ENCODE data around the gene ASPG. TPM values are rescaled to one million over a fixed set of nuclear protein-coding genes. Genes with fewer than 3 reads are reported as not detected.
"Not testable (repeated sequence)": the region's sequence is repeated elsewhere in the genome, so short reads cannot be mapped to it uniquely, and the experiment has no call there.

Gene ASPG
- total RNA-seq, 2 experiments from 2014 or later, result not detected

DNA sequence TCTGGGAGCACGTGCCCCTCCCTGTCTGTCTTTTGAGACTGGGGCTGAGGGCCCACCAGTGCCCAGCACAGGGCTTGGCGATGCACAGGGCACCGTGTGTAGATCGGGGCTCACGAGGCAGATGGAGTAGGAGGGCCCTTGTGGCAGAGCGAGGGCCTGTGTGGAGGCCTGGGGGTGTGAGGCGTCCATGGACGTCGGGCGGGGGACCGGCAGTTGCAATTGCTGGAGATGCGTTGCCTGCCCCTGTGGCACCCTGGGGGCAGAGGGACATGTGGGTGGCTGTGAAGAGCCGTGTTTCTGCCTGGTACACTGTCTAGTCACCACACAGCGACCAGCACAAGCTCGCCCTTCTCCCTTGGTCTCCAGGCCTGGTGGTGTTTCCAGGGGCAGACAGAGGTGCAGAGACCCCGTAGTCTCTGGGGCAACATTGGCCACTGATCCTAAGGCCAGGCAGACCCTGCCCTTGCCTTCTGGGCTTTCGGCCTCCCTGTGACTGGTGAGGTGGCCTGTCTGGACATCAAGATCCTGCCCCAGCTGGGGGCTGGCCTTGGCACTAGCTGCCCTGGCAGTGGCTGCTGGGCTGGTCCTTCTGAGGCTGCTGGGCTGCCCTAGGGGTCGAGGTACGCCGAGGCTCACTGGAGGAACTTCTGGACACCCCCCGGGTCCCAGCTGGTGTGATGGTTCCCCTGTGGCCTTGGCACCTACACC lies 67.3 kb downstream of the ASPG start:
- no peak for DNase-seq
- Mint-ChIP-seq H3K9me3 (no peaks in the 10 kb centered on the region), H3K27me3 (ENCODE audit: low read depth) (no peaks in the 10 kb centered on the region), H3K4me1 (ENCODE audit: low read depth) (no peaks in the 10 kb centered on the region), H3K4me3 (no peak overlapping the region), H3K27ac (no peak overlapping the region), H3K36me3 (ENCODE audit: low read depth) (no peaks in the 10 kb centered on the region)
- CTCF ChIA-PET, result no interaction called here
- intact Hi-C loops (cut with micrococcal nuclease), result loop anchor here (5.0 kb wide), 1 partner anchor 409 kb away; no protein-coding TSS in a partner anchor

DNA sequence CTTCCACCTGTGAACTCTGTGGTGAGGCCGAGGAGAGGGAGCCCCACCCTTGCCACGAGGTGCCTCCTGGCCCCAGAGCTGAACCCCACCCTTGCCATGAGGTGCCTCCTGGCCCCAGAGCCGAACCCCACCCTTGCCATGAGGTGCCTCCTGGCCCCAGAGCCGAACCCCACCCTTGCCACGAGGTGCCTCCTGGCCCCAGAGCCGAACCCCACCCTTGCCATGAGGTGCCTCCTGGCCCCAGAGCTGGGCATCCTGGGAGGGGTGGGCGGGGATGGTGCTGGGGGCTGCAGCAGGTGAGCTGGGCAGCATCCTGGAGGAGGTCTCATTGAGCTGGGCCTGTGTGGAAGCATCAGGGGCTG lies 67.9 kb downstream of the ASPG start:
- H3K9me3 Mint-ChIP-seq; DNase-seq; H3K4me1 Mint-ChIP-seq (ENCODE audit: low read depth); H3K4me3 Mint-ChIP-seq; H3K27ac Mint-ChIP-seq; H3K27me3 Mint-ChIP-seq (ENCODE audit: low read depth); CTCF ChIA-PET; H3K36me3 Mint-ChIP-seq (ENCODE audit: low read depth): not testable (repeated sequence)
- intact Hi-C loops (cut with micrococcal nuclease), result loop anchor here (5.0 kb wide), 1 partner anchor 409 kb away; no protein-coding TSS in a partner anchor

DNA sequence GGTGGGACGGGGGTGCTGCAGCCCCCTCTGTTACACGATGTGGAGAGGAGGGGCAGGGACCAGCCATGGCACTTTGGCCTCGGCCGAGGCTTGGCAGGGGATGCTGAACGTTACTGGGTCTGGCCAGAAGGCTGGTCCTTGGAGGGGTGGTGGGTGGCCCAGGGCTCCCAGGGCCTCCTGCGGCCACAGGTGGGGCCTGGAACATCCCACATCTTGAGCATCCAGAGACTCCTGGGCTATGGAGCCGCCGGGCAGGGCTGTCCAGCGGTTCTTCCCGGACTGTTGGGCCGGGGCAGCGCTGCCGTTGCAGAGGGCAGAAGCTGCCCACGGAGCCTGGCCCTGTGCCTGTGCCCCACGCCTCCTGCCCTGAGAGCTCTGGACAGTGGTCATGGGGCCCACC lies 68.7 kb downstream of the ASPG start:
- no peak for DNase-seq
- H3K9me3 Mint-ChIP-seq, result no peaks in the 10 kb centered on the region
- H3K27me3 Mint-ChIP-seq (ENCODE audit: low read depth), result no peaks in the 10 kb centered on the region
- CTCF ChIA-PET, result no interaction called here
- no peak overlapping the region for H3K27ac Mint-ChIP-seq
- no peak overlapping the region for H3K4me3 Mint-ChIP-seq
- no peaks in the 10 kb centered on the region for H3K36me3 Mint-ChIP-seq (ENCODE audit: low read depth)
- no peaks in the 10 kb centered on the region for H3K4me1 Mint-ChIP-seq (ENCODE audit: low read depth)
- intact Hi-C loops (cut with micrococcal nuclease), result loop anchor here (5.0 kb wide), 1 partner anchor 408 kb away; no protein-coding TSS in a partner anchor

DNA sequence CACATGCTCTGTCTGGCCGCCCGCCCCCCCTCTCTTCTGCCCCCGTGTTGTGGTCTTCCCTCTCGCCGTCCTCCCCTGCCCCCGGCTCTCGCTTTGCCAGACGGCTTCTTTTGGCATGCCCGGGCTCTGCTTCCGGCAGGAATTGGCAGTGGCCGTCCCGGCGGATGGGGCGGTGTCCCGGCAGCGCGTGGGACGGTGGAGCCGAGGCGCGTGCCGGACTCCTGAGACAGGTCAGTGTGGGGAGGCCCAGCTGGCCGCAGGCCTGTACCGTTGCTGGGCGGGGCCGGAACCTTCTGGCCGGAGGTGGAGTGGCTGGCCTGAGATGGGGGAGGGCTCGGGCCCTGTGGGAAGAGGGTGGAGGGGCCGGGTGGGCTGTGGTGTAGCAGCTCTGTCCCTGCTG lies 70.0 kb downstream of the ASPG start:
- no peak overlapping the region for H3K27ac Mint-ChIP-seq
- H3K36me3 Mint-ChIP-seq (ENCODE audit: low read depth), result no peaks in the 10 kb centered on the region
- no peaks in the 10 kb centered on the region for H3K9me3 Mint-ChIP-seq
- intact Hi-C loops (cut with micrococcal nuclease), result no loop called here
- no peak overlapping the region for H3K4me3 Mint-ChIP-seq
- no peak for DNase-seq
- H3K27me3 Mint-ChIP-seq (ENCODE audit: low read depth), result no peaks in the 10 kb centered on the region
- CTCF ChIA-PET, result no interaction called here
- no peaks in the 10 kb centered on the region for H3K4me1 Mint-ChIP-seq (ENCODE audit: low read depth)

DNA sequence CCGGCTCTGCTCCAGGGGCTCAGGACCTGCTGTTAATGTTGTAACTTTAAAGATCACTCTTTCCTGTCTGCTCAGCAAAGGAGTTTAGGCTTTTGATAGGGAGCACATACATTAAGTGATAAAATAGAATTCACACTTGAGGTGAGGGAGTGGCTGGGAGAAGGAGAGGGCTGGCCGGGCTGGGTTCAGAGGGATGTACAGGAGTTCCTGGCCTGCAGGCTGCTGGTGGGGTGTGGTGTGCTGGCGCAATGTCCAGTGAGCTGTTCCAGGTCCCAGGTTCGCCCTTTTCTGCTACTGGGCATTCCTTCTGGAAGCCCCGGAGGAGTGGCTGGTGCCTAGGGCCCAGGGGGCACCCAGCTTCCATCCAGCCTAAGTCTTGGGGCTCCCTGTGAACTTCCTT lies 70.6 kb downstream of the ASPG start:
- Mint-ChIP-seq H3K9me3 (no peaks in the 10 kb centered on the region), H3K4me1 (ENCODE audit: low read depth) (no peaks in the 10 kb centered on the region), H3K4me3 (no peak overlapping the region), H3K27me3 (ENCODE audit: low read depth) (no peaks in the 10 kb centered on the region), H3K27ac (no peak overlapping the region), H3K36me3 (ENCODE audit: low read depth) (no peaks in the 10 kb centered on the region)
- no peak for DNase-seq
- CTCF ChIA-PET, result no interaction called here
- intact Hi-C loops (cut with micrococcal nuclease), result no loop called here

DNA sequence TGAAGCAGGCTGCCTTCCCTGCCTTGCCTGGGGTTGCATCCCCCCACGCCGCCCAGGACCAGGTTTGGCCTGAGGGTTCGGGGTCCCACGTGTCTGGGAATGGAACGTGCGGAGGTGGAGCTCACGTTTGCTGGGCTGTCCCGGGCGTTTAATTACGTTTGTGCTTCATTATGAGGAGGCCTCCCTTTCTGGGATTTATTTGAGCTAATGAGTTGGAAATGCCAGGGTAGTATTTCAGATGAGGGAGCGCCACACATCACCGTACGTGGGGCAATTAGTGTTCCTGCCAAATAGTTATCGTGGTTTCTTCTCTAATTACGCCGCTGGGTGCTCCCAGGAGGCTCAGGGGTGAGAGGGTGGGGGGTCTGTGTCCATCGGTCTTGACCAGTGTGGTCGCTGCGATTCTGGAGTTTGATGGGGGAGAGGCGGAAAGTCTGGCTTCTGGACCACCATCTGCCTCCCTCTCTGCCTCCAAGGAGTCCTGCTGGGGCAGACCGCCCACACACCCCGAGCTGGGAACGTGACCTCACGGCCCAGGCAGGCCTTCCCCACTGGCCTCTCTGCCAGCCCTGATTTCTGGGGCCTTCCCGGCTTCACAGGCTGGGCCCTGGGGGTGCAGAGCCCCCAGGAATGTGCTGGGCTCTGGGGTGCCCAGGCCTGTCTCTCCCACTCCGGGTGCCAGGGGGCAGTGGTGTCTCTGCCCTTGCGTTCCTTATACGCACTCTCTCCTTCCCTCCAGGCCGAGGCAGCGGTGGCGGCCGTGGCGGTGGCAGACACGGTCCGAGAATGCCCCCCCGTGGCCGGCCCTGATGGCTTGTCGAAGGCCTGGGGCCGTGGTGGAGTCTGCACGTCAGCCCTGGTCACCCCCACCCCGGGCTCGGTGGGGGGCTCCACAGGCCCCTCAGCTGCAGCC lies 71.8 kb downstream of the ASPG start:
- Mint-ChIP-seq H3K4me3 (no peak overlapping the region), H3K27me3 (ENCODE audit: low read depth) (no peaks in the 10 kb centered on the region), H3K4me1 (ENCODE audit: low read depth) (no peaks in the 10 kb centered on the region), H3K9me3 (no peaks in the 10 kb centered on the region), H3K27ac (no peak overlapping the region), H3K36me3 (ENCODE audit: low read depth) (no peaks in the 10 kb centered on the region)
- CTCF ChIA-PET, result interaction anchor here (0.8 kb wide), 1 partner anchor 65 kb away, joined by 3 read pairs; no protein-coding TSS in a partner anchor
- DNase-seq, result no peak
- intact Hi-C loops (cut with micrococcal nuclease), result no loop called here

DNA sequence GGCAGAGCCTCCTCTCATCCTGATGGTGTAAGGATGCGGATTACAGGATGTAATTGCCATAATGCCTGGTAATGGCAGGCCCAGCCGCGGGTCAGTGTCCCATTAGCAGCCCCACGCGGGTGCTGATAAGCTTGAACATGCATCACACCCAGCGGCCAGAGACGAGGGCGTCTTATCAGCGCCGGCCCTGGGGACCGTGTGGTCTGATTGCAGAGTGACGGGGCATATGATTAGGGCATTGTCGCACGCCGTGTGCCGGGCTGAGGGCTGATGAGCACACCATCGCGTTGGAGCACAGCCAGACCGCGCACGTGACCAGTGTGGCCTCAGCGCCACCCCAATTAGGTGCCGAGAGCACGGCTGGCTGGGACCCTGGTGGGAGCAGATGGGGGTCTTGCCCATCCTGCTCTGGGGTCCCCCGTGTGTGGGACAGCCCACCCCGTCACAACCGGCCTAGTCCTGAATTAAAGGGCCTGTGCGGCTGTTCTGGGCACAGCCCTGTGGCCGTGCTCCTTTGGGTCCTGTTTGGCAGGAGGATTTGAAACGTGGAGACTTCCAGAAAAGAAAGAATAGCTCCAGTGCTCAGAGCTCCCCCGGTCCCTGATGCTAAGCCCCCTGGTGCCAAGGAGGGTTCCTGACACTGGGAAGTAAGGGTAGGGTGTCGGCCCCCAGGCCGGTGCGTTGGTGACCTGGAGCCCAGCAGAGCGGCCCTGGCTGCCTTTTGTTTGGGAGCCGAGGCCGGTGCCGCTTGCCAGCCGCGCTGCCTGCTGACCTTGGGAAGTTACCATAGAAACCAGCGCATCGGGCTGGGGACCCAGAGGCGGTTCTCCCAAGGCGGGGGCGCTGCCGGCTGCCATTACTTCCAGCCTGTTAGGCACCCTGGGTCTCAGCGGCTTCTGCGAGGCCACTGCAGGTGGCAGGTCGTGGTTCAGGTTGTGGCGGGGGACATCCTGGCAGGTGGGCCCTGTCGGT lies 73.6 kb downstream of the ASPG start:
- DNase-seq, result no peak
- no peaks in the 10 kb centered on the region for H3K9me3 Mint-ChIP-seq
- H3K4me1 Mint-ChIP-seq (ENCODE audit: low read depth), result no peaks in the 10 kb centered on the region
- no peak overlapping the region for H3K4me3 Mint-ChIP-seq
- no peak overlapping the region for H3K27ac Mint-ChIP-seq
- H3K27me3 Mint-ChIP-seq (ENCODE audit: low read depth), result no peaks in the 10 kb centered on the region
- intact Hi-C loops (cut with micrococcal nuclease), result no loop called here
- CTCF ChIA-PET, result no interaction called here
- no peaks in the 10 kb centered on the region for H3K36me3 Mint-ChIP-seq (ENCODE audit: low read depth)

DNA sequence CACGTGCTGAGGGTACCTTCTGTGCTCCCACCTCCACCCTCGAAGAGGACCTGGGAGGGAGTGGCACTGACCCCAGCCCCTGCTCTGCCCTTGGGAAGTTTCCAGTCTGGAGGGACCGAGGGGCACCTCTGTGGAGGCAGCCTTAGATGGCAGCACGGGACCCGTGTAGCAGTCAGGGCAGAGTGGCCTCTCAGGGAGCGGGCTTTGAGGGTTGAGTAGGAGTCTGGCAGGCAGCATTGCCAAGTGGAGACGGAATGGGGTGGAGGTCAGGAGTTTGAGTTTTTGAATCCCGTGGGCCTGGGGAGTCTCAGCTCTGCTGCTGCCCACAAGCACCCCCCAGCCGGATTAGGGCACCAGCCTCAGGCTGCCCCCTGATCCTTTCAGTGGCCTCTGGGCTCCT lies 74.5 kb downstream of the ASPG start:
- Mint-ChIP-seq H3K4me1 (ENCODE audit: low read depth) (no peaks in the 10 kb centered on the region), H3K9me3 (no peaks in the 10 kb centered on the region), H3K27ac (no peak overlapping the region), H3K4me3 (no peak overlapping the region), H3K36me3 (ENCODE audit: low read depth) (no peaks in the 10 kb centered on the region), H3K27me3 (ENCODE audit: low read depth) (no peaks in the 10 kb centered on the region)
- intact Hi-C loops (cut with micrococcal nuclease), result no loop called here
- no peak for DNase-seq
- CTCF ChIA-PET, result no interaction called here

DNA sequence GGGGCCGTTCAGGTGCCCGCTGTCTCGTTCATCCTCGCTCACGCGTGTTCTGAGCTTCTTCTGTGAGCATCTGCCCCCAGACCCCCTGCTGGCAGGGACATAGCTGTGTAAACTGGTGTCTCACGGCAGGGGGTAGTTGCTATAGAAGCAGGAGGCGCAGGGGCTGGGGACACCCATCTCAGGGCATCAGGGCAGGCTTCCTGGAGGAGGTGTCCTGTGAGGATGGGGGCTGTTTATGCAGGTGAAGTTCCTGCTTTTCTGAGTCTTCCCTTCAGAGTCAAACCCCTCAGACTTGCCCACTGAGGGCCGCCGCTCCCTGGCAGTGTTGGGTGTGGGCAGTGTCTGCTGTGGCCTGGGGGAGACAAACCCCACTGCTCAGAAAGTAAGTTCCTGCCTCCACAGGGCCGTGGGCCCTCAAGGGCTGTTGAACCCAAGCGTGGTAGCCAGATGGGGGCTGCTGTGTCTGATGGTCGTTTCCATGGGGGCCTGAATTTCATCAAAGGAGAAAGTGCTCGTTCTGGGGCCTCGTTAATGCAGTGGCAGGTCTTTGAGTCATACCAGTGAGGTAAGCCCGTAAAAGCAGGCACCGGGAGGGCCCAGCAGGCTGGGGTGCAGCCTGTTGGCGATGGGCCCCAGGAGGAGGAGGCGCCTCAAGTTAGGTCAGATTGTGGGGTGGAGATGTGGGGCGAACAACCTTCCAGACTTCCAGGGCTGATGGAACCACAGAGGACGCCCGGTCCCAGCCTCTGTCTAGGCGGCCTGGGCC lies 76.3 kb downstream of the ASPG start:
- CTCF ChIA-PET, result interaction anchor here (0.7 kb wide), 1 partner anchor 74 kb away, joined by 3 read pairs; no protein-coding TSS in a partner anchor
- no peak overlapping the region for H3K27ac Mint-ChIP-seq

DNA sequence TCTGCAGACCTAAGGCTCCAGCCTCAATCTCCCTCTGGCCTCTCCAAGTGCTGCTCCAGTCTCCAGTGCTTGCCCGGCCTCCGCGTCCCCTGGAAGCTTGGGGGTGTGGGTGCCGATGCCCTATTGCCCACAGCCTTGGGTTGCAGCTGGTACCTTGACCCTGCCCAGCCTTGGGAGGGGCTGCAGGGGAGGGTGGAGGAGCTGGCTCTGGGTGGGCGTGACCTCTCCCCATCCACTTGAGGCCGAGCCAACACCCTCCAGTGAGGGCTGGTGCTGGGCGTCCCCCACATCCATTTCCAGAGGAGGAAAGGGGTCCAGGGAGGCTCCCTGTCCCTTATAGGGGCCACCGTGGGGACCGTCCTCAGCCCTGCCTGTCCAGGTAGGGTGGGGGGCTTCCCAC lies 77.0 kb downstream of the ASPG start:
- no peak for DNase-seq
- H3K27ac Mint-ChIP-seq, result no peak overlapping the region
- H3K9me3 Mint-ChIP-seq, result no peaks in the 10 kb centered on the region
- no peaks in the 10 kb centered on the region for H3K27me3 Mint-ChIP-seq (ENCODE audit: low read depth)
- intact Hi-C loops (cut with micrococcal nuclease), result no loop called here
- CTCF ChIA-PET, result no interaction called here
- no peak overlapping the region for H3K4me3 Mint-ChIP-seq
- H3K4me1 Mint-ChIP-seq (ENCODE audit: low read depth), result no peaks in the 10 kb centered on the region
- no peaks in the 10 kb centered on the region for H3K36me3 Mint-ChIP-seq (ENCODE audit: low read depth)

More for the DNA sequence above, 76.3 kb downstream of the ASPG start:
- no peak for DNase-seq
- Mint-ChIP-seq H3K4me3 (no peak overlapping the region), H3K27me3 (ENCODE audit: low read depth) (no peaks in the 10 kb centered on the region), H3K9me3 (no peaks in the 10 kb centered on the region), H3K4me1 (ENCODE audit: low read depth) (no peaks in the 10 kb centered on the region), H3K36me3 (ENCODE audit: low read depth) (no peaks in the 10 kb centered on the region)
- intact Hi-C loops (cut with micrococcal nuclease), result no loop called here

DNA sequence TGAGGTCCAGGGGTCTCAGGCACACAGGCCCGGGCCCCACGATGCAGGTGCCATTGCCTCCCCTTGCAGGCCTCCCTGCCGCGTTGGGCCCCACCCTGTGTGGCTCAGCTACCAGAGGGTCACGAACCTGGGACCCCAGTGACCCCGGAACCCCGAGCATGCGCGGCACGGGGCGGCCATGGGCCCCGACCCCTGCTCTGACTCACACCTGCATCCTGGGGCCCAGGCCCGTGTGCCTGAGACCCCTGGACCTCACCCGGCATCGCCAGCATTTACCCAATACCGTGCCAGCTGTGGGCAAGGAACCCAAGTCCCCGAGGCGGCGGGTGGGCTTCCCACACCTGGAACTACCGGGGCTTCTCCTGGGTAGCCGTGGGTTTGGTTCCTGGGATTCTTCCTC lies 78.0 kb downstream of the ASPG start:
- Mint-ChIP-seq H3K27ac (no peak overlapping the region), H3K4me1 (ENCODE audit: low read depth) (no peaks in the 10 kb centered on the region)

More for the DNA sequence above, 78.0 kb downstream of the ASPG start:
- no peak for DNase-seq
- Mint-ChIP-seq H3K4me3 (no peak overlapping the region), H3K9me3 (no peaks in the 10 kb centered on the region), H3K36me3 (ENCODE audit: low read depth) (no peaks in the 10 kb centered on the region), H3K27me3 (ENCODE audit: low read depth) (no peaks in the 10 kb centered on the region)
- intact Hi-C loops (cut with micrococcal nuclease), result no loop called here
- CTCF ChIA-PET, result no interaction called here

Data from activated naive CD4-positive, alpha-beta T cell treated with anti-CD3 and anti-CD28 coated beads for 36 hours (primary cell).